Measurements from ENCODE around the gene COL28A1.
A peak's percentile ranks its signal among the peaks of the same experiment; 100 is the strongest.

The COL28A1 gene

DNA sequence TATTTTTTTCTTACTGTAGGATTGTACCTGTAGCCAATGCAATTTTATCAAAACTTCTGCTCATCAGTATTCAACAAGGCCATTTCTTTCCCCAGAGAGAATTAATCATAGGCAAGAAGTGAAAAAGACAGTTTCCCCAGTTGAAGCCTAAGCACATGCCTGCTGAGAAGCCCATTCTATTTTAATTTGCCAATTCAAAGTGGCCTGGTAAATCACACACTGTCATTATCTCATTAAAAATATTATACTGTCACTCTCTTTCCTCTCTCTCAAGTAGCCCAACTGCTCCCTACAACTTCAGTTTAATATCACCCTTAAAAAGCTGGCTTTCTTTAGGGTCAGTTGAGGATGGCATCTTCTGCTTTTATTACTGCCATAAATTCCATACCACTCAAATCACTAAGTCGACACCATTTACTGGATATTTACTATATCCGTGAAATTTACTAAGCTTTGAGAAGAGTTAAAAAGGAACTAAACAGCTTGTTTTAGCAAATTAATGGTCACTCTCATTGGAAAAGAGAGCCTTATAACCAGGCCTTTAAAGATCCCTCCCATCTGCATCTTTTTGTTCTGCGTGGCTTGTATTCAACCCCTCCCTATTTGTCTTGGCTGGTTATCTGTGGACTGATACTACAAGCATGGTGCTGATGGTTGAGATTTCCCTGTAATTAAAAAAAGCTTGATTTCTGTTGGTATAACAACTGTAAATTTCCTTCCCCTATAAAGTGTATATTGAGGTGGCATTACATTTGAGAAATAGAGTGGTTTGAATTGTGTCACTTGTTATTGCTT is 30.6 kb downstream of the COL28A1 start (continued):
- TF ChIP-seq, protein P1, sequence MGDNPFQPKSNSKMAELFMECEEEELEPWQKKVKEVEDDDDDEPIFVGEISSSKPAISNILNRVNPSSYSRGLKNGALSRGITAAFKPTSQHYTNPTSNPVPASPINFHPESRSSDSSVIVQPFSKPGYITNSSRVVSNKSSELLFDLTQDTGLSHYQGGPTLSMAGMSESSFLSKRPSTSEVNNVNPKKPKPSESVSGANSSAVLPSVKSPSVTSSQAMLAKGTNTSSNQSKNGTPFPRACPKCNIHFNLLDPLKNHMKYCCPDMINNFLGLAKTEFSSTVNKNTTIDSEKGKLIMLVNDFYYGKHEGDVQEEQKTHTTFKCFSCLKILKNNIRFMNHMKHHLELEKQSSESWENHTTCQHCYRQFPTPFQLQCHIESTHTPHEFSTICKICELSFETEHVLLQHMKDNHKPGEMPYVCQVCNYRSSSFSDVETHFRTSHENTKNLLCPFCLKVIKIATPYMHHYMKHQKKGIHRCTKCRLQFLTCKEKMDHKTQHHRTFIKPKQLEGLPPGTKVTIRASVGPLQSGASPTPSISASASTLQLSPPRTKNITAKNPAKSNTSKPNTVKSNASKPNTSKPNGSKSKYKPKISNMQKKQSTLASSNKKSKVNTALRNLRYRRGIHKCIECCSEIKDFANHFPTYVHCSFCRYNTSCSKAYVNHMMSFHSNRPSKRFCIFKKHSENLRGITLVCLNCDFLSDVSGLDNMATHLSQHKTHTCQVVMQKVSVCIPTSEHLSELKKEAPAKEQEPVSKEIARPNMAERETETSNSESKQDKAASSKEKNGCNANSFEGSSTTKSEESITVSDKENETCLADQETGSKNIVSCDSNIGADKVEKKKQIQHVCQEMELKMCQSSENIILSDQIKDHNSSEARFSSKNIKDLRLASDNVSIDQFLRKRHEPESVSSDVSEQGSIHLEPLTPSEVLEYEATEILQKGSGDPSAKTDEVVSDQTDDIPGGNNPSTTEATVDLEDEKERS (tag by site-specific recombination; IDR thresholded peaks at IDR 0.05) = no peak
- TF ChIP-seq IKZF3 (tag by site-specific recombination; IDR thresholded peaks at IDR 0.05) = no peak
- peak; percentile 8; the same call in 1 of the 2 replicates for TF ChIP-seq OSR2 (tag by site-specific recombination; IDR thresholded peaks at IDR 0.05)
- TF ChIP-seq, protein P2, sequence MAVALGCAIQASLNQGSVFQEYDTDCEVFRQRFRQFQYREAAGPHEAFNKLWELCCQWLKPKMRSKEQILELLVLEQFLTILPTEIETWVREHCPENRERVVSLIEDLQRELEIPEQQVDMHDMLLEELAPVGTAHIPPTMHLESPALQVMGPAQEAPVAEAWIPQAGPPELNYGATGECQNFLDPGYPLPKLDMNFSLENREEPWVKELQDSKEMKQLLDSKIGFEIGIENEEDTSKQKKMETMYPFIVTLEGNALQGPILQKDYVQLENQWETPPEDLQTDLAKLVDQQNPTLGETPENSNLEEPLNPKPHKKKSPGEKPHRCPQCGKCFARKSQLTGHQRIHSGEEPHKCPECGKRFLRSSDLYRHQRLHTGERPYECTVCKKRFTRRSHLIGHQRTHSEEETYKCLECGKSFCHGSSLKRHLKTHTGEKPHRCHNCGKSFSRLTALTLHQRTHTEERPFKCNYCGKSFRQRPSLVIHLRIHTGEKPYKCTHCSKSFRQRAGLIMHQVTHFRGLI (tag by site-specific recombination; IDR thresholded peaks at IDR 0.05) = no peak
- no peak for TF ChIP-seq ZNF37A (tag by site-specific recombination; IDR thresholded peaks at IDR 0.05)
- 0 out of 2 replicates have a peak, but pooled peaks have one; percentile 8 for TF ChIP-seq FEZF1 (tag by site-specific recombination; IDR thresholded peaks at IDR 0.05)
- no peak for TF ChIP-seq HOXA7 (CRISPR knock-in tag; IDR thresholded peaks at IDR 0.05; ENCODE audit: borderline replicate concordance)

DNA sequence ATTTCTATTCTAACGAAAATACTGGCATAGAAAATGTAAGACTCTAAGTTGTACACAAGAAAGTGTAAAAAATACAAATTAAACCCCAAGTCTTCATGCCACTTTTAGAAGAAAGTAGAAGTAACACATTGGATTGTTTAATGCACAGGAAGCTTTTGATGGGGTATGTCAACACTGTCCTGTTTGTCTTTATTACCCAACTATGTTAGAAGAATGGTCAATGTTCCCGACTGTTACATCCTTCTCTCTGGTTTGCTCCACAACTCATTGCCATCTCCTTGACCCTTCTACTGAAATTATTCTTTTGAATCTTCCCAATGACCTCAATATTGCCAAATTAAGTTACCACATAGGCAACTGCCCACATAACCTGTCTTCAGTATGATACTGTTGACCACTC is 35.8 kb downstream of the COL28A1 start:
- Histone ChIP-seq H3K4me3 (ENCODE audit: low read depth, low read length) (no peak overlapping the region), H3K27ac (ENCODE audit: extremely low read depth, low read depth, low read length) (no peak overlapping the region), H3K9me3 (ENCODE audit: control insufficient read depth, insufficient read depth, low read depth, low read length) (no peaks in the 10 kb centered on the region), H3K36me3 (ENCODE audit: control insufficient read depth in 2 of 2, insufficient read depth in 1 of 2, low read length in 2 of 2) (no peaks in the 10 kb centered on the region), H3K4me1 (ENCODE audit: control insufficient read depth, insufficient read depth, low read length) (no peaks in the 10 kb centered on the region)
- ChIA-PET CTCF (no interaction called here), POLR2A (no interaction called here)
- TF ChIP-seq SP7 (tag by site-specific recombination; IDR thresholded peaks at IDR 0.05) (no peak), ZNF558 (tag by site-specific recombination; IDR thresholded peaks at IDR 0.05) (no peak), ZNF138 (tag by site-specific recombination; IDR thresholded peaks at IDR 0.05; ENCODE audit: borderline replicate concordance) (no peak), ZNF600 (tag by site-specific recombination; IDR thresholded peaks at IDR 0.05) (no peak), ZNF341 (tag by site-specific recombination; IDR thresholded peaks at IDR 0.05; ENCODE audit: low read depth) (no peak), KLF8 (tag by site-specific recombination; IDR thresholded peaks at IDR 0.05) (no peak), ZNF157 (tag by site-specific recombination; IDR thresholded peaks at IDR 0.05) (no peak), ZNF133 (tag by site-specific recombination; IDR thresholded peaks at IDR 0.05) (no peak), ZNF530 (tag by site-specific recombination; IDR thresholded peaks at IDR 0.05; ENCODE audit: low read depth) (no peak), ZNF510 (tag by site-specific recombination; IDR thresholded peaks at IDR 0.05; ENCODE audit: insufficient replicate concordance) (no peak)
- TF ChIP-seq, protein P3, sequence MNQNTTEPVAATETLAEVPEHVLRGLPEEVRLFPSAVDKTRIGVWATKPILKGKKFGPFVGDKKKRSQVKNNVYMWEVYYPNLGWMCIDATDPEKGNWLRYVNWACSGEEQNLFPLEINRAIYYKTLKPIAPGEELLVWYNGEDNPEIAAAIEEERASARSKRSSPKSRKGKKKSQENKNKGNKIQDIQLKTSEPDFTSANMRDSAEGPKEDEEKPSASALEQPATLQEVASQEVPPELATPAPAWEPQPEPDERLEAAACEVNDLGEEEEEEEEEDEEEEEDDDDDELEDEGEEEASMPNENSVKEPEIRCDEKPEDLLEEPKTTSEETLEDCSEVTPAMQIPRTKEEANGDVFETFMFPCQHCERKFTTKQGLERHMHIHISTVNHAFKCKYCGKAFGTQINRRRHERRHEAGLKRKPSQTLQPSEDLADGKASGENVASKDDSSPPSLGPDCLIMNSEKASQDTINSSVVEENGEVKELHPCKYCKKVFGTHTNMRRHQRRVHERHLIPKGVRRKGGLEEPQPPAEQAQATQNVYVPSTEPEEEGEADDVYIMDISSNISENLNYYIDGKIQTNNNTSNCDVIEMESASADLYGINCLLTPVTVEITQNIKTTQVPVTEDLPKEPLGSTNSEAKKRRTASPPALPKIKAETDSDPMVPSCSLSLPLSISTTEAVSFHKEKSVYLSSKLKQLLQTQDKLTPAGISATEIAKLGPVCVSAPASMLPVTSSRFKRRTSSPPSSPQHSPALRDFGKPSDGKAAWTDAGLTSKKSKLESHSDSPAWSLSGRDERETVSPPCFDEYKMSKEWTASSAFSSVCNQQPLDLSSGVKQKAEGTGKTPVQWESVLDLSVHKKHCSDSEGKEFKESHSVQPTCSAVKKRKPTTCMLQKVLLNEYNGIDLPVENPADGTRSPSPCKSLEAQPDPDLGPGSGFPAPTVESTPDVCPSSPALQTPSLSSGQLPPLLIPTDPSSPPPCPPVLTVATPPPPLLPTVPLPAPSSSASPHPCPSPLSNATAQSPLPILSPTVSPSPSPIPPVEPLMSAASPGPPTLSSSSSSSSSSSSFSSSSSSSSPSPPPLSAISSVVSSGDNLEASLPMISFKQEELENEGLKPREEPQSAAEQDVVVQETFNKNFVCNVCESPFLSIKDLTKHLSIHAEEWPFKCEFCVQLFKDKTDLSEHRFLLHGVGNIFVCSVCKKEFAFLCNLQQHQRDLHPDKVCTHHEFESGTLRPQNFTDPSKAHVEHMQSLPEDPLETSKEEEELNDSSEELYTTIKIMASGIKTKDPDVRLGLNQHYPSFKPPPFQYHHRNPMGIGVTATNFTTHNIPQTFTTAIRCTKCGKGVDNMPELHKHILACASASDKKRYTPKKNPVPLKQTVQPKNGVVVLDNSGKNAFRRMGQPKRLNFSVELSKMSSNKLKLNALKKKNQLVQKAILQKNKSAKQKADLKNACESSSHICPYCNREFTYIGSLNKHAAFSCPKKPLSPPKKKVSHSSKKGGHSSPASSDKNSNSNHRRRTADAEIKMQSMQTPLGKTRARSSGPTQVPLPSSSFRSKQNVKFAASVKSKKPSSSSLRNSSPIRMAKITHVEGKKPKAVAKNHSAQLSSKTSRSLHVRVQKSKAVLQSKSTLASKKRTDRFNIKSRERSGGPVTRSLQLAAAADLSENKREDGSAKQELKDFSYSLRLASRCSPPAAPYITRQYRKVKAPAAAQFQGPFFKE (tag by site-specific recombination; IDR thresholded peaks at IDR 0.05; ENCODE audit: borderline replicate concordance) = no peak
- TF ChIP-seq, protein P4, sequence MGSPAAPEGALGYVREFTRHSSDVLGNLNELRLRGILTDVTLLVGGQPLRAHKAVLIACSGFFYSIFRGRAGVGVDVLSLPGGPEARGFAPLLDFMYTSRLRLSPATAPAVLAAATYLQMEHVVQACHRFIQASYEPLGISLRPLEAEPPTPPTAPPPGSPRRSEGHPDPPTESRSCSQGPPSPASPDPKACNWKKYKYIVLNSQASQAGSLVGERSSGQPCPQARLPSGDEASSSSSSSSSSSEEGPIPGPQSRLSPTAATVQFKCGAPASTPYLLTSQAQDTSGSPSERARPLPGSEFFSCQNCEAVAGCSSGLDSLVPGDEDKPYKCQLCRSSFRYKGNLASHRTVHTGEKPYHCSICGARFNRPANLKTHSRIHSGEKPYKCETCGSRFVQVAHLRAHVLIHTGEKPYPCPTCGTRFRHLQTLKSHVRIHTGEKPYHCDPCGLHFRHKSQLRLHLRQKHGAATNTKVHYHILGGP (tag by site-specific recombination; IDR thresholded peaks at IDR 0.05) = no peak
- TF ChIP-seq, protein P2 (tag by site-specific recombination; IDR thresholded peaks at IDR 0.05) = no peak
- TF ChIP-seq, protein P5, sequence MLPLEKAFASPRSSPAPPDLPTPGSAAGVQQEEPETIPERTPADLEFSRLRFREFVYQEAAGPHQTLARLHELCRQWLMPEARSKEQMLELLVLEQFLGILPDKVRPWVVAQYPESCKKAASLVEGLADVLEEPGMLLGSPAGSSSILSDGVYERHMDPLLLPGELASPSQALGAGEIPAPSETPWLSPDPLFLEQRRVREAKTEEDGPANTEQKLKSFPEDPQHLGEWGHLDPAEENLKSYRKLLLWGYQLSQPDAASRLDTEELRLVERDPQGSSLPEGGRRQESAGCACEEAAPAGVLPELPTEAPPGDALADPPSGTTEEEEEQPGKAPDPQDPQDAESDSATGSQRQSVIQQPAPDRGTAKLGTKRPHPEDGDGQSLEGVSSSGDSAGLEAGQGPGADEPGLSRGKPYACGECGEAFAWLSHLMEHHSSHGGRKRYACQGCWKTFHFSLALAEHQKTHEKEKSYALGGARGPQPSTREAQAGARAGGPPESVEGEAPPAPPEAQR (tag by site-specific recombination; IDR thresholded peaks at IDR 0.05) = no peak
